Endothelial cell of umbilical vein (primary cell): ENCODE results near the gene LATS2. TPM values are rescaled to one million over a fixed set of nuclear protein-coding genes. Genes with fewer than 3 reads are reported as not detected.

Experiments
- BruUV-seq: library from RNA; stranded (reverse); fragments of 400-500 nt; replicated peaks from 2 replicates; lab custom pipeline; 2021; lab: Mats Ljungman, UMichigan
- CTCF ChIA-PET: fragments of 300-600, 350-600 bp; sonication (Branson Sonifier 250); formaldehyde crosslinking; loops from one replicate; lab custom pipeline; 2021; ENCODE audit warnings: antibody characterized with exemption, inconsistent platforms; lab: Charles Lee
- POLR2A ChIA-PET: fragments of 300-600, 350-600 bp; sonication (Branson Sonifier 250); formaldehyde crosslinking; loops from one replicate; lab custom pipeline; 2021; ENCODE audit warnings: antibody characterized with exemption, inconsistent platforms; lab: Charles Lee
- DNase-seq: peaks from one replicate; pipeline ENCODE4 v3.0.0-alpha.2; 2011; ENCODE audit warnings: low read depth, low spot score
- FAIRE-seq: peaks from 2 replicates; lab custom pipeline; 2011; peaks lifted over from hg19 to GRCh38; lab: Jason Lieb, UNC
- H2AFZ ChIP-seq: 2 replicates; pipeline ENCODE4 v1.6.0; 2012; ENCODE audit warnings: low read depth, low read length, control low read depth, inconsistent platforms
- H3K27ac ChIP-seq: 2 replicates; pipeline ENCODE4 v1.5.1; 2011; ENCODE audit warnings: low read depth, mild to moderate bottlenecking, control low read depth, low read length, moderate library complexity; ENCODE audit not compliant: insufficient read depth
- H3K27me3 ChIP-seq, 2 experiments: 2 replicates each; pipeline versions ENCODE4 v1.6.0 to v1.6.1; 2011; ENCODE audit warnings: low read length in 2 of 2, mixed read lengths in 1 of 2; ENCODE audit not compliant: control insufficient read depth in 2 of 2, insufficient read depth in 2 of 2
- H3K36me3 ChIP-seq, 2 experiments: 2 replicates in 1 of 2; 3 replicates in 1 of 2; pipeline ENCODE4 v1.5.1; 2011; ENCODE audit warnings: low read length in 2 of 2, mild to moderate bottlenecking in 1 of 2, moderate library complexity in 1 of 2; ENCODE audit not compliant: control insufficient read depth in 2 of 2, insufficient read depth in 2 of 2; ENCODE audit errors: extremely low read depth in 1 of 2
- H3K4me1 ChIP-seq: 3 replicates; pipeline ENCODE4 v1.5.1; 2011; ENCODE audit warnings: mild to moderate bottlenecking, low read length; ENCODE audit not compliant: control insufficient read depth, insufficient read depth; ENCODE audit errors: extremely low read depth
- H3K4me2 ChIP-seq: 2 replicates; pipeline ENCODE4 v1.6.1; 2011; ENCODE audit warnings: low read length, control low read depth, mixed read lengths; ENCODE audit not compliant: insufficient read depth
- H3K4me3 ChIP-seq, 3 experiments: fragments of 200-600 bp in 1 of 3; sonication (generic), shearing (Covaris generic) in 1 of 3; replicated peaks in 1 of 3; 2 replicates each; pipeline ENCODE4 v1.5.1; 2011 to 2016; ENCODE audit warnings: control low read depth in 3 of 3, low read length in 3 of 3, mild to moderate bottlenecking in 2 of 3, inconsistent platforms in 1 of 3, low read depth in 1 of 3, moderate library complexity in 1 of 3; ENCODE audit not compliant: insufficient read depth in 1 of 3
- H3K79me2 ChIP-seq: 2 replicates; pipeline ENCODE4 v1.6.0; 2012; ENCODE audit warnings: low read length, inconsistent platforms; ENCODE audit not compliant: control insufficient read depth, insufficient read depth
- H3K9ac ChIP-seq: replicated peaks from 2 replicates; pipeline ENCODE3; 2011; ENCODE audit warnings: low read length, control low read depth; ENCODE audit not compliant: insufficient read depth; ENCODE audit errors: extremely low read depth
- H3K9me1 ChIP-seq: replicated peaks from 3 replicates; pipeline ENCODE4 v1.6.0; 2011; ENCODE audit warnings: mild to moderate bottlenecking, low read length; ENCODE audit not compliant: control insufficient read depth, insufficient read depth; ENCODE audit errors: extremely low read depth
- H3K9me3 ChIP-seq: replicated peaks from 2 replicates; pipeline ENCODE4 v1.5.1; 2012; ENCODE audit warnings: low read length, inconsistent platforms; ENCODE audit not compliant: control insufficient read depth, insufficient read depth
- H4K20me1 ChIP-seq: replicated peaks from 2 replicates; pipeline ENCODE3; 2011; ENCODE audit warnings: mild to moderate bottlenecking, low read length; ENCODE audit not compliant: control insufficient read depth, insufficient read depth; ENCODE audit errors: extremely low read depth
- EZH2 ChIP-seq: IDR thresholded peaks from 2 replicates; pipeline ENCODE4 v1.6.1; 2012; ENCODE audit warnings: borderline replicate concordance, low read depth, mild to moderate bottlenecking, moderate library complexity, low read length, inconsistent platforms; ENCODE audit not compliant: severe bottlenecking
- FOS ChIP-seq: IDR thresholded peaks from 2 replicates; pipeline ENCODE4 v1.6.1; 2011; ENCODE audit warnings: mild to moderate bottlenecking, low read length, moderate library complexity, borderline replicate concordance; ENCODE audit not compliant: insufficient read depth
- GATA2 ChIP-seq: IDR thresholded peaks from 2 replicates; pipeline ENCODE4 v1.7.0; 2011; ENCODE audit warnings: low read depth, mild to moderate bottlenecking, moderate library complexity, mixed read lengths, low read length; ENCODE audit not compliant: insufficient read length, insufficient read depth
- JUN ChIP-seq: IDR thresholded peaks from 2 replicates; pipeline ENCODE4 v1.6.1; 2011; ENCODE audit warnings: borderline replicate concordance, low read depth; ENCODE audit not compliant: insufficient read length, insufficient read depth
- MYC ChIP-seq: IDR thresholded peaks from one replicate; pipeline ENCODE4 v1.6.1; 2011; ENCODE audit warnings: mild to moderate bottlenecking, low read depth, low read length
- POLR2A ChIP-seq: IDR thresholded peaks from 2 replicates; pipeline ENCODE4 v1.6.1; 2012; ENCODE audit warnings: low read depth, mild to moderate bottlenecking, control low read depth, low read length
- POLR2AphosphoS5 ChIP-seq: IDR thresholded peaks from 2 replicates; pipeline ENCODE4 v1.6.1; 2012; ENCODE audit warnings: low read depth, mild to moderate bottlenecking, control low read depth, low read length, moderate library complexity; ENCODE audit not compliant: insufficient read depth
- dilution Hi-C: fragments of 300-500 bp; cut with MboI; formaldehyde crosslinking; loops from one replicate; pipeline ENCODE4 v1.15.0; 2019; ENCODE audit warnings: low sequenced_read_pairs; ENCODE audit not compliant: extremely low pct_ligation_motif_present
- intact Hi-C: fragments of 100-400 bp; cut with micrococcal nuclease; formaldehyde crosslinking; loops from one replicate; pipeline ENCODE4 v1.10.0; 2022
- polyA plus RNA-seq, 4 experiments: library from polyadenylated mRNA; depleted of rRNA in 3 of 4; stranded (reverse) in 3 of 4; unstranded in 1 of 4; fragments of >200 nt; gene quantifications; 2 replicates each; pipeline versions ENCODE4 v1.2.1 to v1.2.3, GENCODE V29; 2011 to 2012; ENCODE audit warnings: missing spikeins in 1 of 4
- total RNA-seq: library from RNA; stranded (reverse); gene quantifications from 2 replicates; pipeline ENCODE4 v1.2.3, GENCODE V29; 2021
- TF ChIP-seq, protein P1 (sequence below), 2 donors: IDR thresholded peaks; 1 replicate in 1 of 2; 2 replicates in 1 of 2; pipeline ENCODE4 v1.5.1; 2011; ENCODE audit warnings: low read length in 2 of 2, mild to moderate bottlenecking in 2 of 2, moderate library complexity in 2 of 2, control low read depth in 1 of 2, inconsistent platforms in 1 of 2, low read depth in 1 of 2; ENCODE audit not compliant: insufficient read depth in 1 of 2; ENCODE audit errors: extremely low read depth in 1 of 2
- TF ChIP-seq, protein P2 (sequence below): IDR thresholded peaks from 2 replicates; pipeline ENCODE4 v1.6.1; 2011; ENCODE audit not compliant: insufficient read depth, insufficient read length

LATS2 gene
- total and polyA plus RNA-seq, 2 donors (not counting 3 experiments of a cell fraction or from before 2014, with no cell fraction given), result 33.5 to 67.6 TPM

- no peak for TF ChIP-seq EZH2
- ChIA-PET CTCF (no interaction called here), POLR2A (no interaction called here)
- H3K9ac ChIP-seq, result no peak overlapping the region
- no peak overlapping the region for H3K4me3 ChIP-seq
- intact Hi-C loops, result no loop called here
- H3K4me1 ChIP-seq, result no peaks in the 10 kb centered on the region
- no peaks in the 10 kb centered on the region for H3K36me3 ChIP-seq
- dilution Hi-C loops, result no loop called here
- no peaks in the 10 kb centered on the region for H3K79me2 ChIP-seq
- no peak overlapping the region for H2AFZ ChIP-seq
- FAIRE-seq, result no peak
- no peaks in the 10 kb centered on the region for H3K9me1 ChIP-seq
- BruUV-seq, result no TSS peak
- no peaks in the 10 kb centered on the region for H3K9me3 ChIP-seq
- H3K4me2 ChIP-seq, result no peak overlapping the region
- no peak overlapping the region for H3K27ac ChIP-seq
- H3K27me3 ChIP-seq, result no peaks in the 10 kb centered on the region
- DNase-seq, result no peak
- H4K20me1 ChIP-seq, result no peaks in the 10 kb centered on the region
These were observed 39.8 kb upstream of the LATS2 start for GRCh38 chr13:21100994-21101757.

DNA sequence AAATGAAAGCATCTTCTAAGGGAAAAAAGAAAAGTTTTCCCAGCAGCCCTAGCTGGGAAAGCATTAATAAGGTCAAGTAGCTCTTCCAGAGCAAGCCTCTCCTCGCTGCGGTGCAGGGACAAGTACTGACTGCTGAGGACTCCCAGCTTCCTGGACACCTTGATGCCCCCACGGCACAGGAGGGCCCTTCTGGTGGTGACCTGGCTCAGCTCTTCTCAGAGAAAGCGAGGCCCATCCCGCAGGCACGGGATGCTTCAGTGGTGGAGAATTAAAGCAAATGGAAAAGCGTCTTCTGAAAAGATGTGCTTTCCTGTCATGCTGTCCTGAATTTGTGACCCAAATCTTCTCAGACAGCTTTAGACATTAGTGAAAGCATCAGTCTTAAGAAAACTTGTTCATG, 38.8 kb upstream of the LATS2 start:
- FAIRE-seq (no peak), DNase-seq (no peak)
- Histone ChIP-seq H3K9ac (no peak overlapping the region), H2AFZ (no peak overlapping the region), H3K9me1 (no peaks in the 10 kb centered on the region), H3K9me3 (no peaks in the 10 kb centered on the region), H3K36me3 (no peaks in the 10 kb centered on the region), H3K4me3 (no peak overlapping the region), H3K79me2 (no peaks in the 10 kb centered on the region), H3K27me3 (no peaks in the 10 kb centered on the region), H3K27ac (no peak overlapping the region), H4K20me1 (no peaks in the 10 kb centered on the region), H3K4me1 (no peaks in the 10 kb centered on the region), H3K4me2 (no peak overlapping the region)
- POLR2A ChIA-PET, result no interaction called here
- BruUV-seq, result no TSS peak
- intact Hi-C loops, result no loop called here
- dilution Hi-C loops, result no loop called here
- TF ChIP-seq POLR2A (no peak), JUN (no peak), MYC (no peak), POLR2AphosphoS5 (no peak), GATA2 (no peak), EZH2 (no peak), FOS (no peak)
- TF ChIP-seq, protein P1, sequence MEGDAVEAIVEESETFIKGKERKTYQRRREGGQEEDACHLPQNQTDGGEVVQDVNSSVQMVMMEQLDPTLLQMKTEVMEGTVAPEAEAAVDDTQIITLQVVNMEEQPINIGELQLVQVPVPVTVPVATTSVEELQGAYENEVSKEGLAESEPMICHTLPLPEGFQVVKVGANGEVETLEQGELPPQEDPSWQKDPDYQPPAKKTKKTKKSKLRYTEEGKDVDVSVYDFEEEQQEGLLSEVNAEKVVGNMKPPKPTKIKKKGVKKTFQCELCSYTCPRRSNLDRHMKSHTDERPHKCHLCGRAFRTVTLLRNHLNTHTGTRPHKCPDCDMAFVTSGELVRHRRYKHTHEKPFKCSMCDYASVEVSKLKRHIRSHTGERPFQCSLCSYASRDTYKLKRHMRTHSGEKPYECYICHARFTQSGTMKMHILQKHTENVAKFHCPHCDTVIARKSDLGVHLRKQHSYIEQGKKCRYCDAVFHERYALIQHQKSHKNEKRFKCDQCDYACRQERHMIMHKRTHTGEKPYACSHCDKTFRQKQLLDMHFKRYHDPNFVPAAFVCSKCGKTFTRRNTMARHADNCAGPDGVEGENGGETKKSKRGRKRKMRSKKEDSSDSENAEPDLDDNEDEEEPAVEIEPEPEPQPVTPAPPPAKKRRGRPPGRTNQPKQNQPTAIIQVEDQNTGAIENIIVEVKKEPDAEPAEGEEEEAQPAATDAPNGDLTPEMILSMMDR (IDR thresholded peaks at IDR 0.05; ENCODE audit: extremely low read depth in 1 of 2, insufficient read depth in 1 of 2, low read depth in 1 of 2, low read length in 2 of 2), result no peak
- TF ChIP-seq, protein P2, sequence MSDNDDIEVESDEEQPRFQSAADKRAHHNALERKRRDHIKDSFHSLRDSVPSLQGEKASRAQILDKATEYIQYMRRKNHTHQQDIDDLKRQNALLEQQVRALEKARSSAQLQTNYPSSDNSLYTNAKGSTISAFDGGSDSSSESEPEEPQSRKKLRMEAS, result no peak
- CTCF ChIA-PET, result no interaction called here
